HepG2 (cell line): Measurements from ENCODE around the gene TMEM39A. TPM values are rescaled to one million over a fixed set of nuclear protein-coding genes. Genes with fewer than 3 reads are reported as not detected.

Experiments
- ATAC-seq: fragments of 200-7000 bp; cut with Tn5 transposase; 3 replicates; pipeline ENCODE4 v1.9.1; 2020; ENCODE audit warnings: mild to moderate bottlenecking, moderate library complexity
- BruUV-seq: library from RNA; stranded (reverse); fragments of 400-500 nt; replicated peaks from 2 replicates; lab custom pipeline; 2021; lab: Mats Ljungman, UMichigan
- CTCF ChIA-PET: fragments of 300-600 bp; formaldehyde crosslinking; extraction: SDS; loops from one replicate; lab custom pipeline; 2021; ENCODE audit warnings: low total read pairs, inconsistent platforms, low intra/inter-chr PET ratio; lab: Yijun Ruan, JAX
- POLR2A ChIA-PET: fragments of 350-600 bp; sonication (Branson Sonifier 250); formaldehyde crosslinking; loops from one replicate; lab custom pipeline; 2020; ENCODE audit warnings: antibody characterized with exemption, inconsistent platforms; lab: Yijun Ruan, JAX
- DNase-seq: peaks from one replicate; pipeline ENCODE4 v3.0.0-alpha.2; 2015; ENCODE audit warnings: low spot score
- FAIRE-seq: peaks from 3 replicates; lab custom pipeline; 2011; peaks lifted over from hg19 to GRCh38; lab: Jason Lieb, UNC
- H2AFZ ChIP-seq: one replicate; pipeline ENCODE4 v1.6.1; 2011; ENCODE audit warnings: low read length, inconsistent platforms
- H3K27ac ChIP-seq: fragments of 300-600 bp; 3 replicates; pipeline ENCODE4 v1.8.0; 2011; ENCODE audit warnings: mixed run types, mild to moderate bottlenecking, mixed read lengths, low read length, inconsistent platforms; ENCODE audit not compliant: insufficient read depth; ENCODE audit errors: extremely low read length
- H3K27me3 ChIP-seq, 2 experiments: fragments of 200-600 bp in 1 of 2; 2 replicates in 1 of 2; 3 replicates in 1 of 2; pipeline versions ENCODE4 v1.6.0 to v1.8.0; 2011; ENCODE audit warnings: low read length in 2 of 2, mild to moderate bottlenecking in 2 of 2, moderate library complexity in 2 of 2, inconsistent platforms in 1 of 2; ENCODE audit not compliant: insufficient read depth in 2 of 2, control insufficient read depth in 1 of 2
- H3K36me3 ChIP-seq, 2 experiments: fragments of 200-600 bp in 1 of 2; replicated peaks in 1 of 2; 2 replicates in 1 of 2; 3 replicates in 1 of 2; pipeline versions ENCODE4 v1.5.1 to v1.8.0; 2011; ENCODE audit warnings: low read length in 2 of 2, inconsistent platforms in 1 of 2; ENCODE audit not compliant: insufficient read depth in 2 of 2, control insufficient read depth in 1 of 2
- H3K4me1 ChIP-seq: 2 replicates; pipeline ENCODE4 v1.5.1; 2012; ENCODE audit warnings: low read length, inconsistent platforms; ENCODE audit not compliant: insufficient read depth
- H3K4me2 ChIP-seq: 2 replicates; pipeline ENCODE4 v1.6.0; 2011; ENCODE audit warnings: low read depth, low read length, inconsistent platforms
- H3K4me3 ChIP-seq, 3 experiments: fragments of 200-600 bp in 1 of 3; sonication (generic), shearing (Covaris generic) in 1 of 3; replicated peaks in 1 of 3; 2 replicates each; pipeline ENCODE4 v1.5.1; 2011 to 2016; ENCODE audit warnings: low read length in 3 of 3, inconsistent platforms in 2 of 3, low read depth in 2 of 3, mild to moderate bottlenecking in 2 of 3, control low read depth in 1 of 3, mixed read lengths in 1 of 3; ENCODE audit not compliant: insufficient read depth in 1 of 3
- H3K79me2 ChIP-seq: one replicate; pipeline ENCODE4 v1.6.1; 2011; ENCODE audit warnings: low read length, inconsistent platforms; ENCODE audit not compliant: insufficient read depth
- H3K9ac ChIP-seq: 2 replicates; pipeline ENCODE4 v1.6.0; 2011; ENCODE audit warnings: mild to moderate bottlenecking, low read depth, low read length, inconsistent platforms; ENCODE audit not compliant: insufficient read depth
- H3K9me3 ChIP-seq: 2 replicates; pipeline ENCODE4 v1.5.1; 2012; ENCODE audit warnings: mild to moderate bottlenecking, low read length
- H4K20me1 ChIP-seq: 2 replicates; pipeline ENCODE4 v1.6.0; 2011; ENCODE audit warnings: inconsistent platforms, mild to moderate bottlenecking, low read length, moderate library complexity; ENCODE audit not compliant: insufficient read depth
- CHD4 ChIP-seq: fragments of 200-600 bp; sonication (generic); IDR thresholded peaks from 2 replicates; pipeline ENCODE4 v1.7.0; 2017; ENCODE audit warnings: mild to moderate bottlenecking, low read length, borderline replicate concordance
- HOXA7 ChIP-seq: sonication (generic); formaldehyde crosslinking; IDR thresholded peaks from 2 replicates; pipeline ENCODE4 v1.8.1; 2022; ENCODE audit warnings: mild to moderate bottlenecking, missing genetic modification reagents, moderate library complexity
- JUN ChIP-seq: sonication (generic); formaldehyde crosslinking; IDR thresholded peaks from 2 replicates; pipeline ENCODE4 v1.4.0; 2020; ENCODE audit warnings: mild to moderate bottlenecking, missing genetic modification reagents
- KLF12 ChIP-seq: sonication (generic); formaldehyde crosslinking; IDR thresholded peaks from 2 replicates; pipeline ENCODE4 v1.4.0; 2020; ENCODE audit warnings: missing genetic modification reagents, borderline replicate concordance
- PRDM10 ChIP-seq: sonication (generic); formaldehyde crosslinking; IDR thresholded peaks from 2 replicates; pipeline ENCODE4 v1.4.0; 2020; ENCODE audit warnings: low read depth, missing genetic modification reagents
- RELA ChIP-seq: sonication (generic); formaldehyde crosslinking; IDR thresholded peaks from 2 replicates; pipeline ENCODE4 v1.4.0; 2020; ENCODE audit warnings: missing genetic modification reagents
- SKI ChIP-seq: fragments of 450-650 bp; IDR thresholded peaks from one replicate; pipeline ENCODE4 v1.6.1; 2018; ENCODE audit warnings: mild to moderate bottlenecking; ENCODE audit not compliant: partially characterized antibody
- SRF ChIP-seq: IDR thresholded peaks from 2 replicates; pipeline ENCODE4 v1.6.1; 2011; ENCODE audit warnings: mild to moderate bottlenecking, low read depth, low read length, moderate library complexity
- STAT5B ChIP-seq: sonication (generic); formaldehyde crosslinking; IDR thresholded peaks from 2 replicates; pipeline ENCODE4 v1.4.0; 2020; ENCODE audit warnings: missing genetic modification reagents
- YEATS2 ChIP-seq: sonication (generic); formaldehyde crosslinking; IDR thresholded peaks from 2 replicates; pipeline ENCODE4 v1.4.0; 2020; ENCODE audit warnings: missing genetic modification reagents, borderline replicate concordance
- ZNF101 ChIP-seq: sonication (generic); formaldehyde crosslinking; IDR thresholded peaks from 2 replicates; pipeline ENCODE4 v1.4.0; 2020; ENCODE audit warnings: mild to moderate bottlenecking, low read depth, missing genetic modification reagents, borderline replicate concordance
- ZNF572 ChIP-seq: sonication (generic); formaldehyde crosslinking; IDR thresholded peaks from 2 replicates; pipeline ENCODE4 v1.5.1; 2020; ENCODE audit warnings: mild to moderate bottlenecking, missing genetic modification reagents
- ZNF576 ChIP-seq: sonication (generic); formaldehyde crosslinking; IDR thresholded peaks from 2 replicates; pipeline ENCODE4 v1.4.0; 2020; ENCODE audit warnings: mild to moderate bottlenecking, missing genetic modification reagents
- ZNF644 ChIP-seq: IDR thresholded peaks from 2 replicates; pipeline ENCODE4 v1.6.1; 2016; ENCODE audit warnings: low read depth
- WGBS: methylation state at CpG from one replicate; pipeline ENCODE4 v1.1.6; 2017; ENCODE audit warnings: low lambda C conversion rate; 5-methylcytosine and 5-hydroxymethylcytosine counted together
- in situ Hi-C: cut with HindIII; loops from 2 replicates; pipeline ENCODE4 v1.10.0; 2017; ENCODE audit warnings: low pct_unique_long_range_greater_than_20kb; ENCODE audit not compliant: extremely low pct_ligation_motif_present
- intact Hi-C: fragments of 100-400 bp; cut with micrococcal nuclease; formaldehyde crosslinking; loops from one replicate; pipeline ENCODE4 v1.10.0; 2022; ENCODE audit not compliant: unreplicated experiment
- polyA plus RNA-seq, 8 experiments: library from polyadenylated mRNA; depleted of rRNA in 3 of 8; stranded (reverse) in 7 of 8; unstranded in 1 of 8; fragments of >200 nt; fragmentation: Illumina TruSeq in 4 of 8; extraction: Trizol in 4 of 8; gene quantifications; 2 replicates each; pipeline versions ENCODE4 v1.2.1 to v1.2.3, GENCODE V29; 2011 to 2016; ENCODE audit warnings: low read depth in 4 of 8, missing spikeins in 1 of 8, mixed read lengths in 1 of 8; ENCODE audit not compliant: insufficient read depth in 1 of 8
- total RNA-seq, 5 experiments: library from RNA; depleted of rRNA; stranded (reverse); fragments of >200 nt; fragmentation: Illumina TruSeq; extraction: Trizol; gene quantifications; 2 replicates each; pipeline ENCODE4 v1.2.3, GENCODE V29; 2016; ENCODE audit warnings: low read depth in 1 of 5

TMEM39A gene
- total and polyA plus RNA-seq, 2 of the 13 experiments (the other 11 are each of a cell fraction or from before 2014, with no cell fraction given) = 55.8 to 64.9 TPM

- no peak for TF ChIP-seq JUN
These were observed 18.8 kb downstream of the TMEM39A start (continued) for GRCh38 chr3:119444590-119444989.

- in situ Hi-C loops = no loop called here
- BruUV-seq = no TSS peak
- DNase-seq (no peak), FAIRE-seq (no peak), ATAC-seq (no peak)
- CTCF ChIA-PET = no interaction called here
- H3K36me3 ChIP-seq = peaks cover 8 to 62% of the 10 kb centered on the region in 2 experiments
- no peak overlapping the region for H2AFZ ChIP-seq
- H3K27me3 ChIP-seq = no peaks in the 10 kb centered on the region
- H3K9ac ChIP-seq = no peak overlapping the region
- H4K20me1 ChIP-seq = peaks cover 4% of the 10 kb centered on the region; the same call in 1 of the 2 replicates
- POLR2A ChIA-PET = interaction anchor here (1.4 kb wide), 1 partner anchor 20 kb away, joined by 3 read pairs; the partner anchor contains the start of gene TMEM39A
- H3K4me2 ChIP-seq = no peak overlapping the region
- intact Hi-C loops = no loop called here
- H3K9me3 ChIP-seq = no peaks in the 10 kb centered on the region
- no peak overlapping the region for H3K4me3 ChIP-seq
- H3K27ac ChIP-seq = no peak overlapping the region
- no peak for TF ChIP-seq ZNF644
- no peaks in the 10 kb centered on the region for H3K79me2 ChIP-seq
- no peaks in the 10 kb centered on the region for H3K4me1 ChIP-seq
These were observed 20.2 kb downstream of the TMEM39A start for GRCh38 chr3:119443179-119443578.

GRCh38 chr3:119437691-119438258 is 25.6 kb downstream of the TMEM39A start:
- WGBS = 94% methylated on average over 6 of the region's 6 CpGs
- FAIRE-seq (no peak), DNase-seq (no peak), ATAC-seq (no peak)
- Histone ChIP-seq H3K4me3 (no peak overlapping the region), H3K9ac (no peak overlapping the region), H2AFZ (no peak overlapping the region), H3K36me3 (peaks cover 20 to 78% of the 10 kb centered on the region in 2 experiments), H3K79me2 (no peaks in the 10 kb centered on the region), H3K4me1 (no peaks in the 10 kb centered on the region), H3K9me3 (no peaks in the 10 kb centered on the region), H4K20me1 (no peaks in the 10 kb centered on the region), H3K4me2 (no peak overlapping the region), H3K27ac (no peak overlapping the region), H3K27me3 (no peaks in the 10 kb centered on the region)
- CTCF ChIA-PET = no interaction called here
- in situ Hi-C loops = no loop called here
- POLR2A ChIA-PET = no interaction called here
- no TSS peak for BruUV-seq
- intact Hi-C loops = no loop called here
- TF ChIP-seq HOXA7 (CRISPR knock-in tag) = no peak
- no peak for TF ChIP-seq KLF12 (CRISPR knock-in tag)
- TF ChIP-seq PRDM10 (CRISPR knock-in tag) = no peak
- TF ChIP-seq STAT5B (CRISPR knock-in tag) = no peak
- no peak for TF ChIP-seq ZNF576
- no peak for TF ChIP-seq SRF
- TF ChIP-seq RELA = no peak
- TF ChIP-seq ZNF101 (CRISPR knock-in tag) = no peak
- TF ChIP-seq SKI = no peak
- TF ChIP-seq CHD4 = no peak
- no peak for TF ChIP-seq ZNF572 (CRISPR knock-in tag)
- no peak for TF ChIP-seq YEATS2 (CRISPR knock-in tag)
